Lower lobe of right lung (tissue), 2 donors: ENCODE measurements around the gene TTLL5. TPM values are rescaled to one million over a fixed set of nuclear protein-coding genes. Genes with fewer than 3 reads are reported as not detected.
A peak's percentile ranks its signal among the peaks of the same experiment; 100 is the strongest.

Experiments
- ATAC-seq, 2 donors: fragments of 200-7000 bp; cut with Tn5 transposase; one replicate each; pipeline ENCODE4 v1.9.1; 2020 to 2022; ENCODE audit warnings: mild to moderate bottlenecking in 2 of 2, moderate library complexity in 2 of 2
- DNase-seq: peaks from one replicate; pipeline ENCODE4 v3.0.0-alpha.2; 2020
- H3K27ac ChIP-seq: fragments of 200-600 bp; one replicate; pipeline ENCODE4 v1.8.0; 2022
- H3K27me3 ChIP-seq: fragments of 200-600 bp; one replicate; pipeline ENCODE4 v1.8.0; 2022; ENCODE audit warnings: low read depth
- H3K36me3 ChIP-seq: fragments of 200-600 bp; one replicate; pipeline ENCODE4 v1.8.0; 2022; ENCODE audit warnings: mild to moderate bottlenecking
- H3K4me1 ChIP-seq: fragments of 200-600 bp; one replicate; pipeline ENCODE4 v1.8.0; 2022
- H3K4me3 ChIP-seq: fragments of 200-600 bp; one replicate; pipeline ENCODE4 v1.8.0; 2022; ENCODE audit warnings: mild to moderate bottlenecking
- H3K9me3 ChIP-seq: fragments of 200-600 bp; one replicate; pipeline ENCODE4 v1.8.0; 2022
- CTCF ChIP-seq: fragments of 200-600 bp; IDR thresholded peaks from one replicate; pipeline ENCODE4 v1.8.0; 2022; ENCODE audit warnings: antibody characterized with exemption, mild to moderate bottlenecking
- intact Hi-C: fragments of 100-400 bp; cut with DNase I; formaldehyde crosslinking; loops from one replicate; pipeline ENCODE4 v1.11.0; 2022
- total RNA-seq: library from RNA; stranded (reverse); fragmentation: NEBNext Ultra II Directional; extraction: Animal tissue kit (Norgen Biotek cat#: 25700); gene quantifications from one replicate; pipeline ENCODE4 v1.2.1, GENCODE V29; 2021
- donor health status: DM: no; HTN: yes; CAD: no; lungs with severe emphysema.

TTLL5 gene
- total RNA-seq, 1 donor from 2014 or later = 32.6 TPM

DNA sequence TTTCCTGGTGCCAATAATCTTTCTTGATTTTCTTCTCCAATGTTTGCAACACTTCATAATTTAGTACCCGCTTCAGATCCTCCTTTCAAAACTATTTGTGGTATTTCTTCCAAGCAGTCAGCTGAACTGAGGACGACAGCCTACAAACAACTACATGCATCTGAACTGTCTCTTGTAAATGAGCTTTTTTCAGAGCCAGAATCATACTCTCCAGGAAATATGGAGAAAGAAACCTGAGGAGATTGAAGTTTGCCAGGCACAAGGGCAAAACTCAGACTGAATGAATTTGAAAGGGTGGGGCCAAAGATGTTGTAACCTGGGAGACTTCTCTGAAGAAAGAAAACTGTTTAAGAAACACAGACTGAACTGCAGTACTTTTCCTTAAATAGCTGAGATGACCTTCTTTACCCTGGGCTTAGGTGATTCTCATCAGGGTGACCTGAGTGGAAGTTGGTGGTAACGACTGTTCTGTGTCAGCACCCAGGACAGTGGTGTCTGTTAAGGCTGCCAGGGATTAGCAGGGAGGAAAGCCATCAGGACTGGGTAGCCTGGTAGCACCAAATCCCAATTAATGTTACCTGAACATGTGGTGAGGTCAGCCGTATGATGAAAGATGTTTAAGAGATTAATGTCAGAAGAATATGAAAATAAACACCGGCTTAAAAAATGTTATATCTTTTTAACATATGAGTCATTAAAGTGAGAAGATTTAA, 225.7 kb downstream of the TTLL5 start:
- TF ChIP-seq CTCF = no peak
- ATAC-seq (no peak), DNase-seq (no peak)
- H3K27ac ChIP-seq = no peak overlapping the region
- H3K4me3 ChIP-seq = no peak overlapping the region
- H3K27me3 ChIP-seq = no peaks in the 10 kb centered on the region
- H3K9me3 ChIP-seq = no peaks in the 10 kb centered on the region
- intact Hi-C loops = no loop called here
- H3K4me1 ChIP-seq = peaks cover 6% of the 10 kb centered on the region
- H3K36me3 ChIP-seq = no peaks in the 10 kb centered on the region

DNA sequence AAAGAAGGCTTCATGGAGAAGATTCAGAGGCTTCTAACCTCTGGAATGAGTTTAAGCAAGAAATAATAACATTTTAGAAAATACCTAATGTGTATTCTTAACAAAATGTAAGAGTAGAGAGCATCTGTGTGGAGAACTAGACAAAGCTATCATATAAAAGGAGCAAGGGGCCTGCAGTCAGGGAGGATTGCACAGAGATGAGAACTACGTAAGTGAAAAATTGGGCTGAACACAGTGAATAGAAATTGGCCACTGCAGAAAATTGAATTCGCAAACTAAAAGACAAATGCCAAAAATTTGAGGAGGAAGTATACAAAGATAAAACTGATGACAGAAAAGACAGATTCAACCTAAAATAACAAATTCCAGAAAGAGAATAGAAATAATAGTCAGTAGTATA, 227.9 kb downstream of the TTLL5 start:
- Histone ChIP-seq H3K36me3 (no peaks in the 10 kb centered on the region), H3K9me3 (no peaks in the 10 kb centered on the region), H3K4me1 (peaks cover 6% of the 10 kb centered on the region), H3K27ac (no peak overlapping the region), H3K4me3 (no peak overlapping the region), H3K27me3 (no peaks in the 10 kb centered on the region)
- no peak for ATAC-seq
- intact Hi-C loops = no loop called here
- DNase-seq = no peak
- TF ChIP-seq CTCF = no peak

DNA sequence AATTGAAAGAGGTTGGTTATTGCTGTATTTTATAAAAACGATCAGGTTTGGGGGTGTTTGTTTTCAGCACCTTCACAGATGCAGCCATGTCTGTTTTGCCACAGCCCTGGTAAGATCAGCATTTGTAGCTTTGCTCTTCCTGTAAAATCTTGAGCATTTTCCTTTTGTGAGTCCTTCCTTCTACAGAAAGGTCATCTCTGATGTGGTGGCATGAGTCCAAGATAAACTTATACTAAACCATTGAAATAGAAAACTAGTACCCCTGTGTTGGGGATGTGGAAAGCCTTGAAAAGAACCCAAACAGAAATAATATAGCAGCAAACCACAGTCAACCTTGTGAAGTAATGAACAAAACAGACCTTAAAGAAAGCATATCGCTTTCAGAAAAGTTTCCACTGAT, 235.3 kb downstream of the TTLL5 start:
- ATAC-seq (no peak), DNase-seq (no peak)
- Histone ChIP-seq H3K36me3 (no peaks in the 10 kb centered on the region), H3K4me3 (no peak overlapping the region), H3K27ac (no peak overlapping the region), H3K9me3 (no peaks in the 10 kb centered on the region), H3K27me3 (no peaks in the 10 kb centered on the region), H3K4me1 (no peaks in the 10 kb centered on the region)
- TF ChIP-seq CTCF = no peak
- intact Hi-C loops = no loop called here

- Histone ChIP-seq H3K4me3 (no peak overlapping the region), H3K27ac (no peak overlapping the region), H3K27me3 (no peaks in the 10 kb centered on the region), H3K36me3 (no peaks in the 10 kb centered on the region), H3K9me3 (no peaks in the 10 kb centered on the region), H3K4me1 (peaks cover 3% of the 10 kb centered on the region)
- ATAC-seq (no peak), DNase-seq (no peak)
- intact Hi-C loops = no loop called here
- TF ChIP-seq CTCF = no peak
Measured at GRCh38 chr14:75904311-75904710, 243.3 kb downstream of the TTLL5 start.

- TF ChIP-seq CTCF = no peak
- Histone ChIP-seq H3K27ac (no peak overlapping the region), H3K9me3 (no peaks in the 10 kb centered on the region), H3K36me3 (no peaks in the 10 kb centered on the region), H3K4me3 (no peak overlapping the region), H3K27me3 (no peaks in the 10 kb centered on the region), H3K4me1 (peaks cover 3% of the 10 kb centered on the region)
- DNase-seq = peak; percentile 55
- intact Hi-C loops = no loop called here
- no peak for ATAC-seq
Measured at GRCh38 chr14:75905147-75905904, 244.3 kb downstream of the TTLL5 start.
